HepG2 (cell line): ENCODE measurements around the gene SLC4A5. TPM values are rescaled to one million over a fixed set of nuclear protein-coding genes. Genes with fewer than 3 reads are reported as not detected.

Experiments
- ATAC-seq: fragments of 200-7000 bp; cut with Tn5 transposase; 3 replicates; pipeline ENCODE4 v1.9.1; 2020; ENCODE audit warnings: mild to moderate bottlenecking, moderate library complexity
- BruUV-seq: library from RNA; stranded (reverse); fragments of 400-500 nt; replicated peaks from 2 replicates; lab custom pipeline; 2021; lab: Mats Ljungman, UMichigan
- CTCF ChIA-PET: fragments of 300-600 bp; formaldehyde crosslinking; extraction: SDS; loops from one replicate; lab custom pipeline; 2021; ENCODE audit warnings: low total read pairs, inconsistent platforms, low intra/inter-chr PET ratio; lab: Yijun Ruan, JAX
- POLR2A ChIA-PET: fragments of 350-600 bp; sonication (Branson Sonifier 250); formaldehyde crosslinking; loops from one replicate; lab custom pipeline; 2020; ENCODE audit warnings: antibody characterized with exemption, inconsistent platforms; lab: Yijun Ruan, JAX
- DNase-seq: peaks from one replicate; pipeline ENCODE4 v3.0.0-alpha.2; 2015; ENCODE audit warnings: low spot score
- FAIRE-seq: peaks from 3 replicates; lab custom pipeline; 2011; peaks lifted over from hg19 to GRCh38; lab: Jason Lieb, UNC
- H2AFZ ChIP-seq: one replicate; pipeline ENCODE4 v1.6.1; 2011; ENCODE audit warnings: low read length, inconsistent platforms
- H3K27ac ChIP-seq: fragments of 300-600 bp; 3 replicates; pipeline ENCODE4 v1.8.0; 2011; ENCODE audit warnings: mixed run types, mild to moderate bottlenecking, mixed read lengths, low read length, inconsistent platforms; ENCODE audit not compliant: insufficient read depth; ENCODE audit errors: extremely low read length
- H3K27me3 ChIP-seq, 2 experiments: fragments of 200-600 bp in 1 of 2; 2 replicates in 1 of 2; 3 replicates in 1 of 2; pipeline versions ENCODE4 v1.6.0 to v1.8.0; 2011; ENCODE audit warnings: low read length in 2 of 2, mild to moderate bottlenecking in 2 of 2, moderate library complexity in 2 of 2, inconsistent platforms in 1 of 2; ENCODE audit not compliant: insufficient read depth in 2 of 2, control insufficient read depth in 1 of 2
- H3K36me3 ChIP-seq, 2 experiments: fragments of 200-600 bp in 1 of 2; replicated peaks in 1 of 2; 2 replicates in 1 of 2; 3 replicates in 1 of 2; pipeline versions ENCODE4 v1.5.1 to v1.8.0; 2011; ENCODE audit warnings: low read length in 2 of 2, inconsistent platforms in 1 of 2; ENCODE audit not compliant: insufficient read depth in 2 of 2, control insufficient read depth in 1 of 2
- H3K4me1 ChIP-seq: 2 replicates; pipeline ENCODE4 v1.5.1; 2012; ENCODE audit warnings: low read length, inconsistent platforms; ENCODE audit not compliant: insufficient read depth
- H3K4me2 ChIP-seq: 2 replicates; pipeline ENCODE4 v1.6.0; 2011; ENCODE audit warnings: low read depth, low read length, inconsistent platforms
- H3K4me3 ChIP-seq, 3 experiments: fragments of 200-600 bp in 1 of 3; sonication (generic), shearing (Covaris generic) in 1 of 3; replicated peaks in 1 of 3; 2 replicates each; pipeline ENCODE4 v1.5.1; 2011 to 2016; ENCODE audit warnings: low read length in 3 of 3, inconsistent platforms in 2 of 3, low read depth in 2 of 3, mild to moderate bottlenecking in 2 of 3, control low read depth in 1 of 3, mixed read lengths in 1 of 3; ENCODE audit not compliant: insufficient read depth in 1 of 3
- H3K79me2 ChIP-seq: one replicate; pipeline ENCODE4 v1.6.1; 2011; ENCODE audit warnings: low read length, inconsistent platforms; ENCODE audit not compliant: insufficient read depth
- H3K9ac ChIP-seq: 2 replicates; pipeline ENCODE4 v1.6.0; 2011; ENCODE audit warnings: mild to moderate bottlenecking, low read depth, low read length, inconsistent platforms; ENCODE audit not compliant: insufficient read depth
- H3K9me3 ChIP-seq: 2 replicates; pipeline ENCODE4 v1.5.1; 2012; ENCODE audit warnings: mild to moderate bottlenecking, low read length
- H4K20me1 ChIP-seq: 2 replicates; pipeline ENCODE4 v1.6.0; 2011; ENCODE audit warnings: inconsistent platforms, mild to moderate bottlenecking, low read length, moderate library complexity; ENCODE audit not compliant: insufficient read depth
- ARHGAP35 ChIP-seq: sonication (generic); formaldehyde crosslinking; IDR thresholded peaks from 2 replicates; pipeline ENCODE4 v1.9.0; 2022; ENCODE audit warnings: mild to moderate bottlenecking, inconsistent platforms, moderate library complexity, missing genetic modification reagents, borderline replicate concordance
- IKZF1 ChIP-seq: fragments of 450-650 bp; IDR thresholded peaks from 2 replicates; pipeline ENCODE4 v1.7.1; 2016
- KDM1A ChIP-seq: IDR thresholded peaks from 2 replicates; pipeline ENCODE4 v1.6.1; 2016; ENCODE audit warnings: missing compliant biosample characterization
- MAFF ChIP-seq: IDR thresholded peaks from 2 replicates; pipeline ENCODE4 v1.6.1; 2011; ENCODE audit warnings: low read depth, low read length, improper control_type of control experiment
- MAFK ChIP-seq, 2 experiments: IDR thresholded peaks in 1 of 2; conservative IDR thresholded peaks in 1 of 2; 2 replicates each; pipeline ENCODE4 v1.6.1; 2011; ENCODE audit warnings: improper control_type of control experiment in 2 of 2, low read length in 2 of 2
- RFX3 ChIP-seq: IDR thresholded peaks from 2 replicates; pipeline ENCODE4 v1.6.1; 2016; ENCODE audit warnings: missing biosample characterization, missing genetic modification reagents
- STAG1 ChIP-seq: sonication (generic); formaldehyde crosslinking; IDR thresholded peaks from 2 replicates; pipeline ENCODE4 v1.4.0; 2020; ENCODE audit warnings: missing genetic modification reagents
- TRIM24 ChIP-seq: sonication (generic); formaldehyde crosslinking; IDR thresholded peaks from 2 replicates; pipeline ENCODE4 v1.8.0; 2022; ENCODE audit warnings: mild to moderate bottlenecking, missing genetic modification reagents
- ZHX1 ChIP-seq: sonication (generic); formaldehyde crosslinking; IDR thresholded peaks from 2 replicates; pipeline ENCODE4 v1.8.1; 2022; ENCODE audit warnings: low read depth, mild to moderate bottlenecking, missing genetic modification reagents
- ZNF740 ChIP-seq: sonication (generic); formaldehyde crosslinking; IDR thresholded peaks from 2 replicates; pipeline ENCODE4 v1.4.0; 2020; ENCODE audit warnings: missing genetic modification reagents
- ZNF768 ChIP-seq: sonication (generic); formaldehyde crosslinking; IDR thresholded peaks from 2 replicates; pipeline ENCODE4 v1.4.0; 2020; ENCODE audit warnings: missing genetic modification reagents
- whole genome bisulfite sequencing: methylation state at CpG from one replicate; pipeline ENCODE4 v1.1.6; 2017; ENCODE audit warnings: low lambda C conversion rate; 5-methylcytosine and 5-hydroxymethylcytosine counted together
- in situ Hi-C: cut with HindIII; loops from 2 replicates; pipeline ENCODE4 v1.10.0; 2017; ENCODE audit warnings: low pct_unique_long_range_greater_than_20kb; ENCODE audit not compliant: extremely low pct_ligation_motif_present
- intact Hi-C: fragments of 100-400 bp; cut with micrococcal nuclease; formaldehyde crosslinking; loops from one replicate; pipeline ENCODE4 v1.10.0; 2022; ENCODE audit not compliant: unreplicated experiment
- polyA plus RNA-seq, 8 experiments: library from polyadenylated mRNA; depleted of rRNA in 3 of 8; stranded (reverse) in 7 of 8; unstranded in 1 of 8; fragments of >200 nt; fragmentation: Illumina TruSeq in 4 of 8; extraction: Trizol in 4 of 8; gene quantifications; 2 replicates each; pipeline versions ENCODE4 v1.2.1 to v1.2.3, GENCODE V29; 2011 to 2016; ENCODE audit warnings: low read depth in 4 of 8, missing spikeins in 1 of 8, mixed read lengths in 1 of 8; ENCODE audit not compliant: insufficient read depth in 1 of 8
- total RNA-seq, 5 experiments: library from RNA; depleted of rRNA; stranded (reverse); fragments of >200 nt; fragmentation: Illumina TruSeq; extraction: Trizol; gene quantifications; 2 replicates each; pipeline ENCODE4 v1.2.3, GENCODE V29; 2016; ENCODE audit warnings: low read depth in 1 of 5

Gene SLC4A5
- total and polyA plus RNA-seq, 2 of the 13 experiments (the other 11 are each of a cell fraction or from before 2014, with no cell fraction given), result 0.50 TPM; not detected in 1

- ATAC-seq (no peak), FAIRE-seq (no peak), DNase-seq (no peak)
- intact Hi-C loops, result no loop called here
- Histone ChIP-seq H3K27me3 (no peaks in the 10 kb centered on the region; a peak in 1 of 5 replicates), H3K79me2 (peaks cover 15% of the 10 kb centered on the region), H3K36me3 (no peaks in the 10 kb centered on the region), H3K4me1 (peaks cover 22% of the 10 kb centered on the region), H3K4me2 (peak overlapping the region; percentile 74), H4K20me1 (peaks cover 15% of the 10 kb centered on the region), H3K4me3 (peak overlapping the region in 2 of 3 experiments; percentile 15 to 17; a peak in 2 of 6 replicates), H3K9ac (no peak overlapping the region), H3K9me3 (no peaks in the 10 kb centered on the region), H3K27ac (no peak overlapping the region), H2AFZ (peak overlapping the region; percentile 88)
- 10% methylated on average over 7 of the region's 7 CpGs for WGBS
- no TSS peak for BruUV-seq
- in situ Hi-C loops, result no loop called here
- no peak for TF ChIP-seq TRIM24 (CRISPR knock-in tag)
- TF ChIP-seq MAFK (conservative IDR thresholded peaks at IDR 0.05 in 1 of 2, IDR thresholded peaks at IDR 0.05 in 1 of 2; ENCODE audit: low read length in 2 of 2), result peak in 1 of 2 experiments; percentile 46; a peak in 3 of 4 replicates
- TF ChIP-seq ZHX1 (CRISPR knock-in tag), result no peak
- TF ChIP-seq ZNF740, result no peak
- no peak for TF ChIP-seq ARHGAP35 (CRISPR knock-in tag)
- no peak for TF ChIP-seq IKZF1
- TF ChIP-seq MAFF, result 0 out of 2 replicates have a peak, but pooled peaks have one; percentile 27
- no peak for TF ChIP-seq STAG1
- no peak for TF ChIP-seq ZNF768 (CRISPR knock-in tag)
- no peak for TF ChIP-seq RFX3 (CRISPR knock-in tag)
- TF ChIP-seq KDM1A (CRISPR knock-in tag), result no peak
- CTCF ChIA-PET, result no interaction called here
- POLR2A ChIA-PET, result interaction anchor here (1.1 to 1.2 kb wide), 2 partner anchors 10 to 17 kb away, joined by 4 to 8 read pairs; partner anchors contain the start of gene MTHFD2
These were observed 161.5 kb downstream of the SLC4A5 start for GRCh38 chr2:74181739-74182138.
